Transverse colon (tissue), 4 donors: ENCODE data around the gene COL6A1. TPM values are rescaled to one million over a fixed set of nuclear protein-coding genes. Genes with fewer than 3 reads are reported as not detected.

ENCODE experiments used
- DNase-seq: peaks from one replicate; pipeline ENCODE4 v3.0.0-alpha.2; 2019
- H3K27ac ChIP-seq, 4 donors: fragments of 200-600 bp; sonication (generic); 2 replicates each; pipeline ENCODE4 v1.5.1; 2016 to 2018; ENCODE audit warnings: inconsistent platforms in 4 of 4
- H3K27me3 ChIP-seq: fragments of 200-600 bp; sonication (generic); 2 replicates; pipeline ENCODE4 v1.5.1; 2017; ENCODE audit warnings: inconsistent platforms
- H3K36me3 ChIP-seq, 4 donors: fragments of 200-600 bp; sonication (generic); 2 replicates each; pipeline ENCODE4 v1.5.1; 2017 to 2019; ENCODE audit warnings: inconsistent platforms in 4 of 4
- H3K4me1 ChIP-seq, 4 donors: fragments of 200-600 bp; sonication (generic); 2 replicates each; pipeline ENCODE4 v1.5.1; 2017 to 2020; ENCODE audit warnings: inconsistent platforms in 4 of 4
- H3K4me3 ChIP-seq, 4 donors: fragments of 200-600 bp; sonication (generic); 1 replicate in 1 of 4; 2 replicates in 3 of 4; pipeline versions ENCODE4 v1.5.1 to v1.6.1; 2017 to 2019; ENCODE audit warnings: inconsistent platforms in 4 of 4
- H3K9me3 ChIP-seq, 2 donors: fragments of 200-600 bp; sonication (generic); 2 replicates each; pipeline ENCODE4 v1.5.1; 2017 to 2019; ENCODE audit warnings: inconsistent platforms in 2 of 2
- CTCF ChIP-seq, 5 experiments: fragments of 200-600 bp in 3 of 5; fragments of 450-650 bp in 2 of 5; sonication (generic) in 3 of 5; IDR thresholded peaks; 1 replicate in 2 of 5; 2 replicates in 3 of 5; pipeline ENCODE4 v1.5.1; 2016 to 2017; ENCODE audit warnings: antibody characterized with exemption in 5 of 5, inconsistent platforms in 3 of 5, mild to moderate bottlenecking in 2 of 5, moderate library complexity in 1 of 5
- EP300 ChIP-seq: sonication (generic); formaldehyde crosslinking; IDR thresholded peaks from one replicate; pipeline ENCODE4 v1.6.1; 2017; ENCODE audit warnings: antibody characterized with exemption, low read depth
- POLR2A ChIP-seq: fragments of 450-650 bp; IDR thresholded peaks from one replicate; pipeline ENCODE4 v1.6.1; 2016; ENCODE audit warnings: antibody characterized with exemption, mild to moderate bottlenecking, moderate library complexity
- POLR2AphosphoS5 ChIP-seq, 3 donors: sonication (generic); formaldehyde crosslinking; IDR thresholded peaks; one replicate each; pipeline ENCODE4 v1.6.1; 2016; ENCODE audit warnings: antibody characterized with exemption in 3 of 3
- WGBS, 2 donors: methylation state at CpG; one replicate each; pipeline ENCODE4 v1.1.5; 2018; ENCODE audit warnings: low coverage in 1 of 2; 5-methylcytosine and 5-hydroxymethylcytosine counted together
- in situ Hi-C, 4 donors: fragments of 200-750 bp; cut with MboI; loops; one replicate each; pipeline versions ENCODE4 v1.15.0 to v1.15.1; 2017; ENCODE audit warnings: low sequenced_read_pairs in 3 of 4, low pct_ligation_motif_present in 1 of 4, low pct_unique_long_range_greater_than_20kb in 1 of 4
- intact Hi-C: fragments of 100-400 bp; cut with DNase I; formaldehyde crosslinking; loops from one replicate; pipeline ENCODE4 v1.15.1; 2023; ENCODE audit warnings: low total_unique reads
- total RNA-seq, 4 donors: library from RNA; depleted of rRNA; stranded (reverse); fragments of >200 nt; gene quantifications; one replicate each; pipeline ENCODE4 v1.1.0, GENCODE V29; 2016

The COL6A1 gene
- total RNA-seq, 4 donors from 2014 or later, result 166 to 580 (median 346) TPM

- in situ Hi-C loops (no loop called here), intact Hi-C loops (loop anchor here (2.0 kb wide), 1 partner anchor 76 kb away; no protein-coding TSS in a partner anchor)
- Histone ChIP-seq H3K36me3 (no peaks in the 10 kb centered on the region), H3K27ac (peak overlapping the region; percentile 86 to 96 (median 90)), H3K4me3 (peak overlapping the region in 3 of 4 donors; percentile 16 to 44 (median 38)), H3K27me3 (peaks cover 44% of the 10 kb centered on the region), H3K4me1 (peaks cover 8 to 54% (median 19%) of the 10 kb centered on the region in 4 donors), H3K9me3 (no peaks in the 10 kb centered on the region)
- no peak for DNase-seq
- TF ChIP-seq CTCF (IDR thresholded peaks at IDR 0.05) (no peak), POLR2A (no peak), POLR2AphosphoS5 (IDR thresholded peaks at IDR 0.05) (no peak), EP300 (no peak)
Measured at GRCh38 chr21:45980697-45981096, 873 bp upstream of the COL6A1 start.

GRCh38 chr21:45982092-45982757, 655 bp downstream of the COL6A1 start:
- intact Hi-C loops (no loop called here), in situ Hi-C loops (no loop called here)
- Histone ChIP-seq H3K4me1 (peaks cover 12 to 47% (median 18%) of the 10 kb centered on the region in 4 donors), H3K4me3 (peak overlapping the region; percentile 42 to 73 (median 48)), H3K36me3 (no peaks in the 10 kb centered on the region), H3K9me3 (no peaks in the 10 kb centered on the region), H3K27ac (peak overlapping the region; percentile 81 to 90 (median 85)), H3K27me3 (peaks cover 35% of the 10 kb centered on the region)
- 9% methylated on average over 31 of the region's 45 CpGs; no CpG with 5 or more reads in 1 of the 2 donors for WGBS, 2 donors
- peak; percentile 26 for DNase-seq
- TF ChIP-seq POLR2AphosphoS5 (IDR thresholded peaks at IDR 0.05), result no peak
- no peak for TF ChIP-seq CTCF (IDR thresholded peaks at IDR 0.05)
- TF ChIP-seq POLR2A, result no peak
- TF ChIP-seq EP300, result no peak

- H3K27me3 ChIP-seq, result peaks cover 32% of the 10 kb centered on the region
- peak overlapping the region; percentile 81 to 90 (median 85) for H3K27ac ChIP-seq
- intact Hi-C loops (no loop called here), in situ Hi-C loops (no loop called here)
- no peak for TF ChIP-seq EP300
- no peak for TF ChIP-seq POLR2AphosphoS5 (IDR thresholded peaks at IDR 0.05)
- no peak for TF ChIP-seq CTCF (IDR thresholded peaks at IDR 0.05)
- no peak for TF ChIP-seq POLR2A
- 44% methylated on average over 42 of the region's 45 CpGs; no CpG with 5 or more reads in 1 of the 2 donors for WGBS, 2 donors
- DNase-seq, result peak; percentile 11
- H3K9me3 ChIP-seq, result no peaks in the 10 kb centered on the region
- peaks cover 10 to 44% (median 17%) of the 10 kb centered on the region in 4 donors for H3K4me1 ChIP-seq
- no peaks in the 10 kb centered on the region for H3K36me3 ChIP-seq
- H3K4me3 ChIP-seq, result peak overlapping the region; percentile 42 to 73 (median 48)
Measured at GRCh38 chr21:45982758-45983648, 1.4 kb downstream of the COL6A1 start.

- Histone ChIP-seq H3K36me3 (no peaks in the 10 kb centered on the region), H3K4me1 (peaks cover 10 to 42% (median 15%) of the 10 kb centered on the region in 4 donors), H3K4me3 (peak overlapping the region; percentile 42 to 73 (median 48)), H3K9me3 (no peaks in the 10 kb centered on the region), H3K27ac (peak overlapping the region; percentile 81 to 90 (median 85)), H3K27me3 (peaks cover 31% of the 10 kb centered on the region)
- TF ChIP-seq CTCF (IDR thresholded peaks at IDR 0.05), result no peak
- TF ChIP-seq EP300, result no peak
- no peak for TF ChIP-seq POLR2AphosphoS5 (IDR thresholded peaks at IDR 0.05)
- no peak for TF ChIP-seq POLR2A
- in situ Hi-C loops (no loop called here), intact Hi-C loops (no loop called here)
- WGBS, 2 donors, result 78% methylated on average over 13 of the region's 13 CpGs; no CpG with 5 or more reads in 1 of the 2 donors
- DNase-seq, result no peak
Measured at GRCh38 chr21:45983649-45983965, 2.0 kb downstream of the COL6A1 start.
